RPMI7951 (cell line): ENCODE results near the gene CRYBG2. TPM values are rescaled to one million over a fixed set of nuclear protein-coding genes. Genes with fewer than 3 reads are reported as not detected.

Source experiments
- DNase-seq: peaks from one replicate; pipeline ENCODE4 v3.0.0-alpha.2; 2012; ENCODE audit warnings: low read depth
- total RNA-seq: library from RNA; depleted of rRNA; stranded (reverse); fragments of >200 nt; shearing (Covaris generic); gene quantifications from 2 replicates; pipeline ENCODE4 v1.2.3, GENCODE V29; 2014; rRNA removed

Gene CRYBG2
- total RNA-seq, 1 experiment from 2014 or later = not detected

DNA sequence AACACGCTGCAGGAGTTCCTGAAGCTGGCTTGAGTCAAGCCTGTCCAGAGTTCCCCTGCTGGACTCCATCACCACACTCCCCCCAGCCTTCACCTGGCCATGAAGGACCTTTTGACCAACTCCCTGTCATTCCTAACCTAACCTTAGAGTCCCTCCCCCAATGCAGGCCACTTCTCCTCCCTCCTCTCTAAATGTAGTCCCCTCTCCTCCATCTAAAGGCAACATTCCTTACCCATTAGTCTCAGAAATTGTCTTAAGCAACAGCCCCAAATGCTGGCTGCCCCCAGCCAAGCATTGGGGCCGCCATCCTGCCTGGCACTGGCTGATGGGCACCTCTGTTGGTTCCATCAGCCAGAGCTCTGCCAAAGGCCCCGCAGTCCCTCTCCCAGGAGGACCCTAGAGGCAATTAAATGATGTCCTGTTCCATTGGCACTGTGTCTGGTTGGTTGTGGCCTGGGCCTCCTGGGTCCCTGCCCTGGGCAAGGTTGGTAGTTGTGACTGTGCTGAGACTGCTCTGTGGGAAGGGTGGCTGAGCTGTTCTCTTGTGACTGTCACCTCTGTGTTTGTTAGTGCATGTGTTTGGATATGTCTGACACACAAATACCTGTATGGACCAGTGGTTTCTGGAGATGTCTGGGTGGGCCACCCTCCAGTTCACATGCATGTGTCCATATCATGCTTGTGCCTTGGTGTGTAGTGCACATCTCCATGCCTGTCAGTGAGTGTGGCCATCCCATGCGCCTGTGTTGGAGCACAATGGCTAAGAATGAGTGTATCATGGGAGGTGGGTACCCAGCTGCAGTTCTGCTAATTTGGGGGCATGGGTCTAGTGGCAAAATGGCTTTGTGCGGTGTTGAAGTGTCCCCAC, 72.6 kb downstream of the CRYBG2 start:
- DNase-seq = peak; percentile 32

GRCh38 chr1:26280333-26281042, 73.4 kb downstream of the CRYBG2 start:
- DNase-seq = peak; percentile 74

- DNase-seq = peak; percentile 86
Measured at GRCh38 chr1:26279456-26280332, 74.2 kb downstream of the CRYBG2 start, which contains the start of gene SH3BGRL3. Gene SH3BGRL3 (plus strand): TSS chr1:26280086. CDS start chr1:26280156, 70 bp downstream.

DNA sequence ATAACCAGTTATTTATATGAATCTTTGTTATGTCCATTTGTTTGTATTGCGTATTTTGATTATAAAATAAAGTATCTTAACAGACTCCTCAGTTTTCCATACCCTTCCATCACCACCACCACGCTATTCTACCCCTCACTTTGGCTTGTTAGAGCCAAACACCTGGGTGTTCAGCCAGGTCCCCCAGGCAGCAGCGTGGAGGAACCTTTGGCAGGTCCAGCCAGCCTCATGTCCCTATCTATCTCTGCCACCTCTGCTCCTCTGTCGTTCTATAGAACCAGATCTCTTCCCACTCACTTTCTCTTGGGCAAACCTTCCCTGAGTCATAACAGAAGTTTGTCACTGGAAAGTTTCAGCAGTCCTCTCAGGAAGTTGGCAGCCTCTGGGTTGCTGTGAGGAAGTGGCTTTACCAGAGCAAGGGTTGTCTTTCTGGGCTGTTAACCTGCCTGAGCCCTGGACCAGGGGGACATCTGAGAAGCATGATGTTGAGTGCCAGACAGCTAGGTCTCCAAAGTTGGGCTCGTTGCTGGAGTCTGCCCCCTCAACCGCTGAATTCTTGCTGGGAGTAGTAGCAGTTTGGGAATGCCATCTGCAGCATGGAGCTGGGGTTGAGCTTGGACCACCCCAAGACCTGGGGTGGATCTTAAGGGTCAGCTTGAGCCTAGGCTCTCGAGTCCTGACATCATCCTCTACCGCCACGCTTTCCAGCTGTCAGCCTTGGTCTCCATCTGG, 75.0 kb downstream of the CRYBG2 start:
- peak; percentile 85 for DNase-seq

DNA sequence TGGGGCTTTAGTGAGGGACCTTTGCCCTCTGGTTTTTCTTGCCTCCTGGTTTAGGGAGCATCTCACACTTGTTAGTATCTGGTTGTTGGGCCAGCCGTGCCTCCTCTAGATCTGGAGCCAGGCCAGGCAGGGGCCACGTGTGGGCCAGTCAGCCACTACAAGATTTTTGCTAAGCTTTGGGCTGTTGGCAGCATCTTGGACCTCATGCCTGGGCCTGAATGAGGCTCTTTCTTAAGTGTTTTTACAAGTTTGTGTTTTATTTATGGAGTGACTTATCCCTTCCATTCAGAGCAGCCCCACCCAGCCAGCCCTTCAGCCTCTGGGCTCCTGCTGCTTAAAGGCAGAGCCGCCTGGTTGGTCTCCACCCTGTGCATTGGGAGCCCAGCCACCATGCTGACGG, 75.6 kb downstream of the CRYBG2 start:
- peak; percentile 77 for DNase-seq

GRCh38 chr1:26277719-26278118, 76.2 kb downstream of the CRYBG2 start:
- no peak for DNase-seq

DNA sequence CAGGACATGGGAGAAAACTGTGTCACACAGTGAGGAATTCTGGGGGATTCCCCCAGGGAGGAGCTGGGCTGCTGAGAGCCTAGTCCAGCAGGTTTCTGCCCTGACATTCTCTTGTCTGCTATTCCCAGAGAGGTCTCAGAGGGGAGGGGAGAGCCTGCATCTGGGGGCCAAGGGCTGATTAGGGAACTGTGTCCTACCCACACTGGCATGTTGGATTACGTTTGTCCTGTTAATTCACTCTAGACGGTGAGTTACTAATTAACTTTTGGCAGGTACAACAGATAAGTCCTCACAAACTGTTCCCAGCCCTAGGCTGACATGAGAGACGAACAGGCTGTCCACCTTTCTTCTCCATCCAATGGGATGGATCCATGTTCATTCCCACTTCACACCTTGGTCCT, 76.7 kb downstream of the CRYBG2 start:
- no peak for DNase-seq

GRCh38 chr1:26276432-26276838, 77.5 kb downstream of the CRYBG2 start:
- no peak for DNase-seq

DNA sequence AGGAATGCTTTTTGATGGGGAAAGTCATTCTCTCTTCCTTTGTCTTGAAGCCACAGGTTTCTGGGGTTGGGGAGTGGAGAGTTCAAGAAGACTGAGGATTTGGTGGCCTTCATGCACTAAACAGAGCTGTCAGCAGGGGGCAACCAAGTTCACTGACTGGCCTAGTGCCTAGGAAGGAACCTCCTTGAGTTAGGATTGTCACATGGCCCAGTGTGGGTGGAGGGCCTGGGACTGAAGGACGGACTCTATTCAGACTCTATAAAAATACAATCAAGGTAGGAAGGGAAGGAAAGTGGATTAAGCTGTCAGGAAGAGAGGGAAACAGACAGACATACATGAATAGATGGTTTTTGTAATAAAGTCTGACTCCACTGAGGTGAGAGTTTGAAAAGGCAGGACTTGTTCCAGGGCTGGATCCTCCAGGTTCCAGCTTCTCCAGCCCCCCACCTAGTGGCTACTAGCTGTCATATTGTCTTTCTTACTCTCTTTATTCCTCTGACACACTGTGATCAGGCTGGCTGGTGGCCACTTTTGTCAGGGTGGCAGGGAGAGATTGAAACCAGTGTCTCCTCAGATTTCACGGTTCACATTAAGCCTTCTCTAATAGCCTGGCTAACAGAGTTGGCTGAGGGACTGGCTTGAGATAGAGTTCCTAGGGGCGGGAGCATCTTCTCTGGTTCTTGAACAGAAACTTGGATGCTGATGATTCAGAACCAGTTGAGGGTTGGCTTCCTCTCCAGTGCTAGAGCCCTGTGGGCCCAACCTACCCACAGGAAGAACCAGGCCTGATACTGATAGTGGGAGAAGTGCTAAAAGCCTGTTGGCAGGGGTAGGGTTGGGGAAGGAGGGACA, 78.1 kb downstream of the CRYBG2 start:
- peak; percentile 99 for DNase-seq

DNA sequence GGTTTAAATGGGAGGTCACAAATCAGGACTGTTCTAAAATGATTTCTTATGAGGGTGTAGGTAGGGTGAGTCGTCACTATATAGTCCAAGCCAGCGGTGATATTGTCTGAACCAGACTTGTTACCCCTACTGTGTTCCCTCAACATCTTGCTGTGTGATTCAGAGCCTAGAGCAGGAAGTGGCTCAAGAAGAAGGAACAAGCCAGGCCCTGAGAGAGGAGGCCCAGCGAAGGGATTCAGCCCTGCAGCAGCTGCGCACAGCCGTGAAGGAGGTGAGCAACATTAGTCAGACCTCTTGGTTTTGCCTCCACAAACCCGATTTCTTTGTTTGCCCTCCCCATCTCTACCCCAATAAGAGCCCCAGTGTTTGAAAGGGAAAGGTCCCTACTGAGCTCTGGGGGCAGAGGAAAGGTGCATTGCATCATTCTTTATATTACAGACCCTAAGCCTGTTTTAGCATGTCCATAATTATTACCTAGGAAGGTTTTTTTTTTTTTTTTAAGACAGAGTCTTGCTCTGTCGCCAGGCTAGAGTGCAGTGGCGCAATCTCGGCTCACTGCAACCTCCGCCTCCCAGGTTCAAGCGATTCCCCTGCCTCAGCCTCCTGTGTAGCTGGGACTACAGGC, 79.0 kb downstream of the CRYBG2 start:
- peak; percentile 85 for DNase-seq

Other genes with a start within 250 kb of the CRYBG2 start
- 10.6 and 11.5 TPM in 2 replicates for gene PDIK1L, start 242.3 kb downstream of the CRYBG2 start, total RNA-seq
- not detected in 2 replicates for gene FAM110D, start 195.1 kb downstream of the CRYBG2 start, total RNA-seq
- not detected in 2 replicates for gene C1orf232, start 185.2 kb downstream of the CRYBG2 start, total RNA-seq
- gene ZNF593, start 184.2 kb downstream of the CRYBG2 start, total RNA-seq = 26.4 and 32.1 TPM in 2 replicates
- gene ZNF593OS, start 182.3 kb downstream of the CRYBG2 start, total RNA-seq = not detected in 2 replicates
- gene CNKSR1, start 176.6 kb downstream of the CRYBG2 start, total RNA-seq = under 0.01 and 0.12 TPM in 2 replicates
- not detected in 2 replicates for gene CATSPER4, start 163.5 kb downstream of the CRYBG2 start, total RNA-seq
- gene CEP85, start 119.9 kb downstream of the CRYBG2 start, total RNA-seq = 27.8 and 30.5 TPM in 2 replicates
- 224 and 307 TPM in 2 replicates for gene SH3BGRL3, start 74.0 kb downstream of the CRYBG2 start, total RNA-seq
- 4.7 and 5.7 TPM in 2 replicates for gene UBXN11, start 47.5 kb downstream of the CRYBG2 start, total RNA-seq
- gene CD52, start 36.2 kb downstream of the CRYBG2 start, total RNA-seq = not detected in 2 replicates
- not detected in 2 replicates for gene ZNF683, start 18.6 kb upstream of the CRYBG2 start, total RNA-seq
- not detected in 2 replicates for gene LIN28A, start 56.7 kb upstream of the CRYBG2 start, total RNA-seq
- 30.8 and 33.2 TPM in 2 replicates for gene DHDDS, start 78.2 kb upstream of the CRYBG2 start, total RNA-seq
- gene HMGN2, start 118.3 kb upstream of the CRYBG2 start, total RNA-seq = 738 and 772 TPM in 2 replicates
- 33.6 and 51.8 TPM in 2 replicates for gene RPS6KA1, start 175.6 kb upstream of the CRYBG2 start, total RNA-seq